Inflammatory macrophage treated with lipopolysaccharide for 4 hours (primary cell): Measurements from ENCODE around the gene LRRC19.
A peak's percentile ranks its signal among the peaks of the same experiment; 100 is the strongest.

Experiments used
- DNase-seq: peaks from one replicate; pipeline ENCODE4 v3.0.0-alpha.2; 2020

LRRC19 gene

GRCh38 chr9:27005491-27005890 lies at the start of gene LRRC19:
TSS of gene LRRC19 (minus strand) at chr9:27005672. CDS start at chr9:26999694, 5,978 bp downstream.
- DNase-seq, result no peak

GRCh38 chr9:27054841-27055240 lies 49.4 kb upstream of the LRRC19 start:
- no peak for DNase-seq

GRCh38 chr9:27054125-27054524 lies 48.7 kb upstream of the LRRC19 start:
- DNase-seq, result no peak

- DNase-seq, result no peak
These were observed 48.0 kb upstream of the LRRC19 start for GRCh38 chr9:27053369-27054022.

- DNase-seq, result peak; percentile 15
These were observed 41.7 kb upstream of the LRRC19 start for GRCh38 chr9:27047136-27047535.

- DNase-seq, result no peak
These were observed 37.7 kb upstream of the LRRC19 start for GRCh38 chr9:27043176-27043575.

GRCh38 chr9:27042476-27042875 lies 37.0 kb upstream of the LRRC19 start:
- no peak for DNase-seq

GRCh38 chr9:27041746-27042145 lies 36.3 kb upstream of the LRRC19 start:
- DNase-seq, result no peak

- no peak for DNase-seq
These were observed 32.0 kb upstream of the LRRC19 start for GRCh38 chr9:27037499-27037898.

GRCh38 chr9:27033815-27034403 lies 28.4 kb upstream of the LRRC19 start:
- peak; percentile 65 for DNase-seq

- DNase-seq, result peak; percentile 5
These were observed 23.7 kb upstream of the LRRC19 start for GRCh38 chr9:27029186-27029585.

GRCh38 chr9:27022920-27023319 lies 17.4 kb upstream of the LRRC19 start:
- no peak for DNase-seq

- DNase-seq, result no peak
These were observed 14.1 kb upstream of the LRRC19 start for GRCh38 chr9:27019589-27019988.

GRCh38 chr9:27003426-27004077 lies 1.9 kb downstream of the LRRC19 start:
- DNase-seq, result no peak

GRCh38 chr9:26995810-26996209 lies 9.7 kb downstream of the LRRC19 start:
- DNase-seq, result no peak

- DNase-seq, result no peak
These were observed 22.1 kb downstream of the LRRC19 start for GRCh38 chr9:26983340-26983739.

GRCh38 chr9:26975728-26976707 lies 29.5 kb downstream of the LRRC19 start:
- peak; percentile 51 for DNase-seq

GRCh38 chr9:26974927-26975326 lies 30.5 kb downstream of the LRRC19 start:
- DNase-seq, result no peak

- no peak for DNase-seq
These were observed 31.5 kb downstream of the LRRC19 start for GRCh38 chr9:26973989-26974388.

- no peak for DNase-seq
These were observed 33.8 kb downstream of the LRRC19 start for GRCh38 chr9:26971721-26972120.

- DNase-seq, result no peak
These were observed 48.6 kb downstream of the LRRC19 start for GRCh38 chr9:26956860-26957233.

- DNase-seq, result peak; percentile 99
These were observed 49.3 kb downstream of the LRRC19 start, which contains the start of gene IFT74 for GRCh38 chr9:26955921-26956859. TSS of gene IFT74 (plus strand) at chr9:26956412. CDS start at chr9:26961968, 5,556 bp downstream.
